ENCODE measurements around the gene CDK6.

Gene CDK6

DNA sequence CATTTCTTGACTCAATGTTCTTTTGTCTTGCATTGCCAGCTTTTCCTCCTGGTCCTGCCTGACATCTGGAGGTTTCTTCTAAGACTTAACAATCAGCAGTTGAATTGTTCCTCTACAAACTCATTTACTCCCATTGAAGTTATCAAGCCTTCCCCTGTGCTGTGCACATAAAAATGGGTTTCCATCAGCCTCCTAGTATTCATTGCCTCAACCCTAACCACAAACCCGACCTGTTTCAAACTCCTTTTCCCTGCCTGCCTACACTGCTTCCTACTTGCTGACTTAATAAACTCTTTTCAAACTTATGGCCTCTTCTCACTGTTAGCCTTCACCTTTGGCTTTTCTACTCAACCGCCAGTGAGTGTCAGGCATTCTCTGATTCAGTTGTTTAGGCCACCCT, 9.4 kb upstream of the CDK6 start:
- no peak for DNase-seq (ENCODE audit: low read depth)

- no peak for DNase-seq (ENCODE audit: low read depth)
Measured at GRCh38 chr7:92843781-92844180, 7.4 kb upstream of the CDK6 start.

- DNase-seq (ENCODE audit: low read depth): no peak
Measured at GRCh38 chr7:92843034-92843760, 6.8 kb upstream of the CDK6 start.

- DNase-seq (ENCODE audit: low read depth): no peak
Measured at GRCh38 chr7:92841192-92841591, 4.8 kb upstream of the CDK6 start.

- DNase-seq (ENCODE audit: low read depth): no peak
Measured at GRCh38 chr7:92840316-92840715, 3.9 kb upstream of the CDK6 start.

DNA sequence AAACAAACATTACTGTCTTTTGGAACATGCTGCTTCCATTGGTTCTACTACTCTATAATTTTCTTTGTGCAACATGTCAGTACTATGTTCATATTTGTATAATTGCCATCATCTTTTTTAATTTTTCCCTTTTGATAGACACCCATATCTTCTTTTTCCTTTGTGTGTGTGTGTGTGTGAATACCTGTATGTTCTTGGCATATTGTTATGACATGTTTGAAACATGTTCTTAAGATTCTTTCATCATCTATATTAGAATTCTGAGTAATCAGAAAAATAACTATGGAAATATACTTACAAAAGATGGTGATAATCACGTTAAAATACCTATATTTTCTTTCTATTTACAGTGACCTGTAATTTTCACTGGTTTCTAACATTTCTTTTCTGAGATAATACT, 3.5 kb upstream of the CDK6 start:
- no peak for DNase-seq (ENCODE audit: low read depth)

DNA sequence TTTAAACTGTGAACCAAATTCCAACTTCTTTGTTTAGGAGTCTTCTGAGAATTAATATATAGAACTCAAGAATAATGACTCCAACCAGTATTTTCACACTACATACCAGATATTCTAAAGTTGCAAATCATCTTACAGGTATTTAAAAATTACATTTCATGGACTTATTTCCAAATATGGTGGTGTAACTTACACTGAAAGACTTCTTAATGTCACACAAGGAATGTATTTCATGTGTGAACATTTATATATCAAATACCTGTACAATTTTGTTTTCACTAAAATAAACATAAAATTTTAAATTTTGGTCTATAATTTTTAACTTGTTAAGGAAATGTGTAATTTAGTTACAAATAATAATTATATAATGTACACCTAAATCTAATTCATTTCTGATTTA, 2.6 kb upstream of the CDK6 start:
- DNase-seq (ENCODE audit: low read depth): no peak

DNA sequence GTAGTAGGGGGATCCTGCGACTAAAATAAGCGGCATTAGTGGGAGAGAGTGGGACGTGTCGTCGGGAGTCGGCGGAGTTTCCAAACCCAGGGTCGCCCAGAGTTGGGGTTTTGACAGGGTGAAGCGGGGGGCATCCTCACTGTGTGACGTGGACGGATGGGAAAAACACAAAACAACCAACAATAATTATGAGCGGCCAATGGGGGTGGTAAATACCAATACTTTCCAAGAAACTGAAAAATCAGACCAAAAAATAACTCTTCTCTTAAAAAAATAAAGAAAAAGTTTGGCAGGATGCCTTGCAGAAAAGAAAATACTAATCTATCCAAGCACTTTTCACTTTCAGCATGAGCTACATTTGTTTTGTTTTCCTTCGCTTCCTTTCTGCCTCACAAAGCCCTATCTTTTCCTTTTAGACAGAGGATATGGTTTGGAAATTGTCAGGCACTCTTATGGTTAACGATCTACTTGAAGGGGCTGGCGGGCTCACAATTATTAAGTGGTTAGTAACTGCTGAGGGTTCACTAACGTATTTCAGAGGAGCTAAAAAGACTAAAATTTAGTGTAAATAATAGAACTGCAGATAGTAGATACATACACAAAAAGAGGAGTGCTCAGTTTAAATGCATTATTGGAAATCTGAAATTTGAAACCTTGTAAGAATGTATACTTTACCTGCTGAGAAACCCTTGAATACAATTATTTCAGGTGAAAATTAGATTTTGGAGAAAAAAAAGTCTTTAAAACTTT, 802 bp upstream of the CDK6 start:
- DNase-seq (ENCODE audit: low read depth): no peak

- no peak for DNase-seq (ENCODE audit: low read depth)
Measured at GRCh38 chr7:92835851-92836488, 403 bp downstream of the CDK6 start.

DNA sequence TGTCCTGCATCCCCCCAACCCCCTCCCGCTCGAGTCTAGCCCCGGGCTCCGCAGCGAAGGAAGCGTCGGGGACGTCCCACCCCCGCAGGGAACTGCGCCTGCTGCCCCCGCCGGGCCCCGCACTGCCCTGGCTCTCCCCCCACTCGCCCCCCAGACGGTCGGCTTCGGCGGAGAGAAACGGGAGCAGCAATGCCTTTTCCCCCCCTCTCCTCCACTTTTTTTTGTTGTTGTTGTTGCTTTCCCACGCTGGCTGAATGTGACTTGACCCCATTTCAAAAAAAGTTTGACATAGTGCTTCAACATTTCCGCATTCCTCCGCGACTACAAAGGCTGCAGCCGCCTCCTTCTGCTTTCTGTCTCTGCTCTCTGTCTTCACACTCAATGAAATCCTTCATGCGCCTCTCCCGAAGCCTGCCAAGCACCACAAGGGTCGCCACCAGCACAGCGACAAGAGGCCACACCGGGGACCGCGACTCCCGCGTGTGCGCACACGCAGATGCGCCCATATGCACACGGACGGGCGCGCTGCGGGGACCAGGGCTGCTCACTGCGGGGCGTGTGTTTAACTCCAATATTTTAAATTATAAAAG, 1.0 kb downstream of the CDK6 start:
- DNase-seq (ENCODE audit: low read depth): no peak

GRCh38 chr7:92834507-92835260, 1.7 kb downstream of the CDK6 start:
- no peak for DNase-seq (ENCODE audit: low read depth)

GRCh38 chr7:92833766-92834506, 2.4 kb downstream of the CDK6 start:
- DNase-seq (ENCODE audit: low read depth): no peak

- DNase-seq (ENCODE audit: low read depth): no peak
Measured at GRCh38 chr7:92833024-92833765, 3.2 kb downstream of the CDK6 start.

DNA sequence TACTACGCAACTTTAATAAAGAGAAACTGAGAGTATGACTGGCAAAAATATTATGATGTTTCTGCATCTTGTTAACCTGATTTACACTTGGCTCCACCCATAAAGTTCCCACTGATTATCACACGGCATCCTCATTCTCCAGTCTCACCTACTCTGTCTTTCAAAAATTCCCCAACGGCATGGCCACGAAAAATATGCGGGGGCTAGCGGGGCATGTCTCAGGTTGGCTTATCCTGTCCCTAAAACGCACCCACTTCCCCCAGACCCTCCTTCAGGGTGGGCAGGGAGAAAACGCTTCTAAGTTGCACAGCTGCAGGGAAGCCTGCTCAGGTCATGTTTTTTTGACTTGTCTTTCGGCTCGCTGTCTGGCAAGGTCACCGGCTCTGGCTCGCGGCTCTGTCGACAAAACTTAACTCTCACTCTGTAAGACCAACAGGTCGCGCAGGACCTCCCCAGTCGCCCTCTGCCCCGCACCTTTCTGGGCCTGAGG, 3.8 kb downstream of the CDK6 start:
- no peak for DNase-seq (ENCODE audit: low read depth)

GRCh38 chr7:92831716-92832533, 4.4 kb downstream of the CDK6 start:
- no peak for DNase-seq (ENCODE audit: low read depth)

DNA sequence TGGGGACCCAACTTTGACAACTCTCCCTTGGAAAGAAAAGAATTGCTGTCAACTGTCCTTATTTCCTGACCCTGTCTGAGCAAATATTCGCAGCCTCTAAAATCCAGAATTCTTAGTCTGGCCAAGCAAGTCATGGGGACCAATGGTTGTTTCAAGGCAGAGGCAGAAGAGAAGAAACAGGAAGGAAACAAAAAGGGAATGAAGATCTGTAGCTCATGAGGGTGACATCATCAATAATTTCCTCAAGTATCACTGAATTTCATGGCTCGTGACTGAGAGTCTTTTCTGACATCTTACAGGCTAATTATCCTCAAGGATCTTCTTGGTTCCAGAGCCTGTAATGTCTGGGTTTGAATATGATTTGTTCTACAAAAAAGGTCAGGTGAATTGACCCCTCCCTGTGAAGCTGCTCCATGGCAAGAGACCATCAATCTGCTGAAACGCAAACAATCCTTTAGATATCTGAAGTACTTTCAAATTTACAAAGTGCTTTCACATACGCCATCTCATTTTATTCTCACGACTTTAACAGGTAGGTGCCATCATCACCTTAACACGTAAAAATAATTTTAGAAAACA, 5.8 kb downstream of the CDK6 start:
- DNase-seq (ENCODE audit: low read depth): no peak

DNA sequence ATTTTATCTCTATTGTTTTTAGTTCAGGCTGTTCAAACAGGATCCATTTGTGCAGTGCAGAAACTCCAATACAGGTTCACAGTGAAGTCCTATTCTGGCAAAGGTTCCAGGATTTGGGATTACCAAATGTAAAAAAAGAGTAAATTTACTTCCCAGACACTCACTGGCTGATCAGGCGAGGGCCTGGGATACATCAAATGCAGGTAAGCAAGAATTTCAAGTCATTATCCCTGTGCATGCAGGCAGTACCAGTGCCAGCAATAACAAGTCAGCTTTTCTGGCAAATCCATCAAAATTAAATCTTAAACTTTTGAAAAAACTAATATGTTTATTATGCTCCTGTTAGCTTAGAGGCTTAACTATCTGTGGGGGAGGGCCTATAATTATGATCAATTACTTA, 6.3 kb downstream of the CDK6 start:
- no peak for DNase-seq (ENCODE audit: low read depth)

GRCh38 chr7:92827464-92828120, 8.8 kb downstream of the CDK6 start:
- DNase-seq (ENCODE audit: low read depth): no peak
